Fibroblast of lung (primary cell): ENCODE data around the gene CYP2J2. TPM values are rescaled to one million over a fixed set of nuclear protein-coding genes. Genes with fewer than 3 reads are reported as not detected.

Experiments used
- DNase-seq, 2 donors: peaks; one replicate each; pipeline versions ENCODE4 v3.0.0 to v3.0.0-alpha.2; 2010; ENCODE audit warnings: low read depth in 2 of 2
- H2AFZ ChIP-seq: 2 replicates; pipeline ENCODE4 v1.5.1; 2012; ENCODE audit warnings: low read length, control low read depth, inconsistent platforms
- H3K27ac ChIP-seq: 2 replicates; pipeline ENCODE4 v1.5.1; 2011; ENCODE audit warnings: low read length, control low read depth; ENCODE audit not compliant: insufficient read depth
- H3K27me3 ChIP-seq: 2 replicates; pipeline ENCODE4 v1.5.1; 2011; ENCODE audit warnings: mild to moderate bottlenecking, low read length; ENCODE audit not compliant: control insufficient read depth, insufficient read depth
- H3K36me3 ChIP-seq: 2 replicates; pipeline ENCODE4 v1.5.1; 2011; ENCODE audit warnings: low read length; ENCODE audit not compliant: control insufficient read depth, insufficient read depth
- H3K4me1 ChIP-seq: 2 replicates; pipeline ENCODE4 v1.5.1; 2011; ENCODE audit warnings: low read length; ENCODE audit not compliant: control insufficient read depth, insufficient read depth; ENCODE audit errors: extremely low read depth
- H3K4me2 ChIP-seq: 2 replicates; pipeline ENCODE4 v1.5.1; 2011; ENCODE audit warnings: low read length, control low read depth; ENCODE audit not compliant: insufficient read depth; ENCODE audit errors: extremely low read depth
- H3K4me3 ChIP-seq, 4 experiments: fragments of 200-600 bp in 1 of 4; sonication (generic) in 1 of 4; replicated peaks in 1 of 4; 2 replicates each; pipeline ENCODE4 v1.5.1; 2011 to 2016; ENCODE audit warnings: low read length in 4 of 4, low read depth in 3 of 4, mild to moderate bottlenecking in 3 of 4, control low read depth in 2 of 4, inconsistent platforms in 1 of 4, mixed read lengths in 1 of 4; ENCODE audit not compliant: insufficient read depth in 1 of 4; ENCODE audit errors: control extremely low read depth in 1 of 4
- H3K79me2 ChIP-seq: 2 replicates; pipeline ENCODE4 v1.5.1; 2012; ENCODE audit warnings: mild to moderate bottlenecking, low read length, inconsistent platforms; ENCODE audit not compliant: control insufficient read depth, insufficient read depth
- H3K9ac ChIP-seq: 2 replicates; pipeline ENCODE4 v1.5.1; 2011; ENCODE audit warnings: mild to moderate bottlenecking, low read length, control low read depth; ENCODE audit not compliant: insufficient read depth
- H3K9me3 ChIP-seq: 2 replicates; pipeline ENCODE4 v1.5.1; 2012; ENCODE audit warnings: low read depth, low read length; ENCODE audit not compliant: control insufficient read depth, insufficient read depth
- H4K20me1 ChIP-seq: 2 replicates; pipeline ENCODE4 v1.5.1; 2011; ENCODE audit warnings: low read length; ENCODE audit not compliant: control insufficient read depth, insufficient read depth; ENCODE audit errors: extremely low read depth
- EZH2 ChIP-seq: IDR thresholded peaks from 2 replicates; pipeline ENCODE4 v1.5.1; 2012; ENCODE audit warnings: low read length, control low read depth, mild to moderate bottlenecking; ENCODE audit errors: missing control alignments
- polyA plus RNA-seq, 2 donors: library from polyadenylated mRNA; depleted of rRNA in 1 of 2; stranded (reverse) in 1 of 2; unstranded in 1 of 2; fragments of >200 nt; gene quantifications; 2 replicates each; pipeline ENCODE4 v1.2.1, GENCODE V29; 2011 to 2012; ENCODE audit warnings: missing spikeins in 1 of 2
- total RNA-seq: library from RNA; depleted of rRNA; stranded (reverse); fragments of >200 nt; gene quantifications from 2 replicates; pipeline ENCODE4 v1.2.1, GENCODE V29; 2014
- TF ChIP-seq, protein P1 (sequence below), 2 donors: IDR thresholded peaks in 1 of 2; conservative IDR thresholded peaks in 1 of 2; 1 replicate in 1 of 2; 2 replicates in 1 of 2; pipeline ENCODE4 v1.5.1; 2011 to 2012; ENCODE audit warnings: low read length in 2 of 2, control low read depth in 1 of 2, inconsistent platforms in 1 of 2, low read depth in 1 of 2, mild to moderate bottlenecking in 1 of 2

CYP2J2 gene
- total and polyA plus RNA-seq, 2 donors (not counting 1 experiment from before 2014, with no cell fraction given): 0.03 to 0.17 TPM

DNA sequence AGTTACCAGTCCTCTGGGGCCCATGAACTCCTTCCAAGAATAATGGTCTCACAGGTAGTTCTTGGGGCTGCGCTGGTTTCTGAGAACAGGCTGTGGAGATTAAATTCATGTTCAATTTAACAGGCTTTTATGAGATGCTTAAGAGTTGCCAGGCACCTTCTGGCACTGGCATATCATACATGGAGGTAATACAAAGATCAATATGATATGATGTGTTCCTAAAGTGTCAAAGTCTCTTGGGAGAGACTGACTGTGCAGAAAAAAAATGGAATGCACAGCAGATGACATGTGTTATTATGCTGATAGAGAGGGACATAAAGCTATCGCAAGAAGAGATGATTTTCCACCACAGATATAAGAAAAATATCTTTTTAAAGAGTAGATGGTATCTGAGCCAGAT, 6.8 kb downstream of the CYP2J2 start:
- H2AFZ ChIP-seq: no peak overlapping the region
- H3K27ac ChIP-seq: no peak overlapping the region
- DNase-seq: no peak
- H3K9me3 ChIP-seq: no peaks in the 10 kb centered on the region
- H3K4me3 ChIP-seq: no peak overlapping the region
- peaks cover 4% of the 10 kb centered on the region for H3K27me3 ChIP-seq
- no peaks in the 10 kb centered on the region for H3K79me2 ChIP-seq
- H3K4me1 ChIP-seq: no peaks in the 10 kb centered on the region
- H3K4me2 ChIP-seq: no peak overlapping the region
- H4K20me1 ChIP-seq: no peaks in the 10 kb centered on the region
- H3K36me3 ChIP-seq: no peaks in the 10 kb centered on the region
- TF ChIP-seq, protein P1, sequence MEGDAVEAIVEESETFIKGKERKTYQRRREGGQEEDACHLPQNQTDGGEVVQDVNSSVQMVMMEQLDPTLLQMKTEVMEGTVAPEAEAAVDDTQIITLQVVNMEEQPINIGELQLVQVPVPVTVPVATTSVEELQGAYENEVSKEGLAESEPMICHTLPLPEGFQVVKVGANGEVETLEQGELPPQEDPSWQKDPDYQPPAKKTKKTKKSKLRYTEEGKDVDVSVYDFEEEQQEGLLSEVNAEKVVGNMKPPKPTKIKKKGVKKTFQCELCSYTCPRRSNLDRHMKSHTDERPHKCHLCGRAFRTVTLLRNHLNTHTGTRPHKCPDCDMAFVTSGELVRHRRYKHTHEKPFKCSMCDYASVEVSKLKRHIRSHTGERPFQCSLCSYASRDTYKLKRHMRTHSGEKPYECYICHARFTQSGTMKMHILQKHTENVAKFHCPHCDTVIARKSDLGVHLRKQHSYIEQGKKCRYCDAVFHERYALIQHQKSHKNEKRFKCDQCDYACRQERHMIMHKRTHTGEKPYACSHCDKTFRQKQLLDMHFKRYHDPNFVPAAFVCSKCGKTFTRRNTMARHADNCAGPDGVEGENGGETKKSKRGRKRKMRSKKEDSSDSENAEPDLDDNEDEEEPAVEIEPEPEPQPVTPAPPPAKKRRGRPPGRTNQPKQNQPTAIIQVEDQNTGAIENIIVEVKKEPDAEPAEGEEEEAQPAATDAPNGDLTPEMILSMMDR (conservative IDR thresholded peaks at IDR 0.05 in 1 of 2, IDR thresholded peaks at IDR 0.05 in 1 of 2; ENCODE audit: low read depth in 1 of 2, low read length in 2 of 2): no peak
- no peak for TF ChIP-seq EZH2
- no peak overlapping the region for H3K9ac ChIP-seq

DNA sequence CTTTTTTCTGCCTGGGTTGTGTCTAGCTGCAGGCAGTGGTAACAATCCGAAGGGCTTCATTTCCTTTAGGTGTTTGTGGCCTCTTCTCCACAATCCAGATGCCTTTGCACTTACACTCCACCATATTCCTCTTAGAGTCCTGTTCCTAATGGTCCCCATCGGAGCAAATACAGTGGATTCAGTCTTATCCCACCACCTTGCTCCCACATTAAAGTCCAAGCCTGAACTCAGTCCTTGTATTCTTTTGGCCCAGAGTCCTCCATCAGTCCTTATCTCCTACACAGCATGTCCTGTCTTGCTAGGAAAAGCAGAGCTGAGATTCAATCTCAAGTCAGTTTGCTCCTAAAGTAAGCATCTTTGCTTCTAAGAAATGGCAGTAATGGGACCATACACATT, 8.8 kb downstream of the CYP2J2 start:
- no peak overlapping the region for H3K4me2 ChIP-seq
- H4K20me1 ChIP-seq: no peaks in the 10 kb centered on the region
- H3K79me2 ChIP-seq: no peaks in the 10 kb centered on the region
- H3K4me1 ChIP-seq: no peaks in the 10 kb centered on the region
- H3K27me3 ChIP-seq: peaks cover under 1% of the 10 kb centered on the region
- DNase-seq: no peak
- no peak overlapping the region for H2AFZ ChIP-seq
- no peaks in the 10 kb centered on the region for H3K9me3 ChIP-seq
- TF ChIP-seq EZH2: no peak
- TF ChIP-seq, protein P1 (conservative IDR thresholded peaks at IDR 0.05 in 1 of 2, IDR thresholded peaks at IDR 0.05 in 1 of 2; ENCODE audit: low read depth in 1 of 2, low read length in 2 of 2): no peak
- H3K9ac ChIP-seq: no peak overlapping the region
- H3K27ac ChIP-seq: no peak overlapping the region
- H3K36me3 ChIP-seq: no peaks in the 10 kb centered on the region
- no peak overlapping the region for H3K4me3 ChIP-seq

DNA sequence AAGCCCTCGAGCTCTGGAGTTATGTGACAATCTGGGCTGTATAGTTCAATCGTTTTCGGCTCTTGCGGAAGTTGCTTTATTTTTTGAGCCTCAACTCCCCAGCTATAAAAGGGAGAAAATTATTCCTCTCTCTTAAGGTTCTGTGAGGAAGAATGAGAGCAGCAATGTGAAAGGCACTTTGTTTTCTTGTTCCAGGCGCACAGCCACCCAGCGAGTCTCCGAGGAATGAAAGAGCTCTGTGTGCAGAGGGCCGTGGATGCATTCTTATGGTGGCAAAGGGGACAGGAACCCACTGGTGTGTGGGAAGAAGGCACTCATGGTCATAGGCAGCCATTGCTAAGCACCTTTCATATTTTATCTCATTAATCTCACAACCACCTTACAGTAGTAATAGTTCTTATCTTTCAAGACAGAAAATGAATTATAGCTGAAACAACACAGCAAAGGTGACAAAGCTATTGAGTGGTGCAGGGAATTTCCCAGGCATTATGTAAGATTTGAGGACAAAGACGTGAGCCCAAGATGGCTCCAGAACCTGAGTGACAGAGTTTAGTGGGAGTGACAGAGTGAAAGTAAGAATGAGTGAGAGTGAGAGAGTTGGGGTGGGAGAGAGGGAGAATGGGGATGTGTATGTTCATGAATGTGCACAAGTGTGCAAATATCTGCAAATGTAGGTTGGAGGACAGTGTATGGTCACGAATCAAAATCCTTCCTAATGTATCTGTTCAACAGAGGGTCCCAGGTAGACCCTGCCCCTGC, 9.4 kb downstream of the CYP2J2 start:
- Histone ChIP-seq H3K27ac (no peak overlapping the region), H3K4me2 (no peak overlapping the region), H2AFZ (no peak overlapping the region), H3K9me3 (no peaks in the 10 kb centered on the region), H3K36me3 (no peaks in the 10 kb centered on the region), H3K79me2 (no peaks in the 10 kb centered on the region), H3K4me1 (no peaks in the 10 kb centered on the region), H4K20me1 (no peaks in the 10 kb centered on the region), H3K9ac (no peak overlapping the region), H3K4me3 (no peak overlapping the region), H3K27me3 (no peaks in the 10 kb centered on the region)
- TF ChIP-seq, protein P1 (conservative IDR thresholded peaks at IDR 0.05 in 1 of 2, IDR thresholded peaks at IDR 0.05 in 1 of 2; ENCODE audit: low read depth in 1 of 2, low read length in 2 of 2): no peak
- TF ChIP-seq EZH2: no peak
- DNase-seq: no peak
